Fibroblast of skin of back (primary cell): ENCODE measurements around the gene FOXQ1.
"Not testable (repeated sequence)": the region's sequence is repeated elsewhere in the genome, so short reads cannot be mapped to it uniquely, and the experiment has no call there.

Source experiments
- DNase-seq: peaks from one replicate; pipeline ENCODE4 v3.0.0-alpha.2; 2013

FOXQ1 gene

GRCh38 chr6:1290805-1291204 lies 21.1 kb upstream of the FOXQ1 start:
- no peak for DNase-seq

GRCh38 chr6:1291381-1291780 lies 20.5 kb upstream of the FOXQ1 start:
- no peak for DNase-seq

DNA sequence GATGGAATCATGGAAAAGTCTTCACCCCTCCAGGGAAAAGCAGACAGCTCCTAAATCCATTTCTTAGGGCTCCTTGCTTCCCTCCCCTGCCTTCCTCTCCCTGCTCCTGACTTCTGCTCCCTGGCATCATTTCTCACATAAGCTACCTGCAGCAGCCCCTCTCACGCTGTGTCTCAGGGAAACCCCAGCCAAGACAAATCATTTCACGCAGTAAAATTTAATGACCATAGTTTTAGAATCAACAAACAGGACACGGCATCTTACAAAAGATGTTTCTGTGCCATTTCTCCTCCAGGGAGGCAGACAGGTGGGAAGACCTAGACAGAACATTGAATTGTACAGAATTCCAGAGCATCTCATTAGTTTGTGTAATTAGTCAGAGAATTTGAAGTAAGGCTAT lies 16.5 kb upstream of the FOXQ1 start:
- no peak for DNase-seq

DNA sequence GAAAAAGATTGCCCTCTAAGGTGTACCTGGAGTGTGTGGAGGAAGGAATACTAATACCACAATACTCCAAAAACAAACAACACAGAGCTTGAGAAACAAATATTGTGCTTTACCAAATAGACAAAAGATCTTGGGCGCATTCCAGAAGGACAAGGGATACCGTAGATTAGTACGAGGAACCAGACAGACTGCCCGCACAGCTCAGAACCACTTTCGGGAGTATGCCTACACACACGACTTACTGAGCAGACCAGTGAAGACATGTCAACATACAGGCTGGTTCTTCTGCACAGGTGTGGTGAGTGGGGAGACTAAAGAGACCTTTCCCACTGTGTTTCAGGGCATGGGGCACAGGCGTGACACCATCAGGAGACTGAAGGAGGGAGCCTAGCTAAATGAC lies 15.8 kb upstream of the FOXQ1 start:
- DNase-seq: no peak

GRCh38 chr6:1296542-1296941 lies 15.4 kb upstream of the FOXQ1 start:
- peak; percentile 57 for DNase-seq

- DNase-seq: peak; percentile 76
Observed at GRCh38 chr6:1297746-1298145, 14.2 kb upstream of the FOXQ1 start.

- no peak for DNase-seq
Observed at GRCh38 chr6:1298768-1299167, 13.1 kb upstream of the FOXQ1 start.

- no peak for DNase-seq
Observed at GRCh38 chr6:1306133-1306532, 5.8 kb upstream of the FOXQ1 start.

- no peak for DNase-seq
Observed at GRCh38 chr6:1309366-1309765, 2.5 kb upstream of the FOXQ1 start.

DNA sequence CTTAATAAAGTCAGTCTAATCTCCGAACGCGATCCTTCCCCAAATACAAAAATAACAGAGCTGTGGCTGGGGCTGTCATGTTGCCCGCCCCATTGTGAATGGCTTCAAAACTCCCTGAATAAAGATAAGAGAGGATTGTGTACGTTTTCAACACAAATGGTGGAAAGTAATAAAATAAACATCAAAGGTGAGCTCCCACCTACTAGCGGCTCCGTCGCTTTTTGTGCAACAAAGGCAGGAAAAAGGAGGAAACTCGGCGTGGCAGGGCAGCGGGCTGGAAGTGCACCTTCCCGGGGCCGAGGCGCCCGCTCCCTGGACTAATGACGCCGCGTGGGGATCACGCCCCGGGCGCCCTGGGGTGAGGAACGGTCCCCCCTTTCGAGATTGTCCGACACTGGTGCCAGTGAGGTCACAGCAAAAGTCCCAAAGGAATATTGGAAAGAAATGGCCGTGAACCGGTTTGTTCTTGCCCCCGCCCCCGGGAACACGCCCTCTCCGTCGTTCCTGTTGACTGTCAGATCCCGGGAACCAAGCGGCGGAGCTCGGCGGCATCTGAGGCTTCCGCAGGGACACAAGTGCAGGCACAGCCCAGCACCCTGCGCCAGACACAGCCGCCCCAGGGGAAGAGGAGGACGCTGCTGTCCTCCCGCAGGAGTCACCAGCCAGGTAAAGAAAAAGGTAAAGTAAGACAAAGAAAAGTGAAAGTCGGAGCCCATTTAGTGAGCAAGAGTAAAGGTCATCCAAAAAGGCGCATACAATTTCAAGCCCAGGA lies 1.1 kb upstream of the FOXQ1 start:
- DNase-seq: no peak

- DNase-seq: no peak
Observed at GRCh38 chr6:1312203-1312472, 240 bp downstream of the FOXQ1 start.

- DNase-seq: no peak
Observed at GRCh38 chr6:1312473-1313367, 822 bp downstream of the FOXQ1 start.

DNA sequence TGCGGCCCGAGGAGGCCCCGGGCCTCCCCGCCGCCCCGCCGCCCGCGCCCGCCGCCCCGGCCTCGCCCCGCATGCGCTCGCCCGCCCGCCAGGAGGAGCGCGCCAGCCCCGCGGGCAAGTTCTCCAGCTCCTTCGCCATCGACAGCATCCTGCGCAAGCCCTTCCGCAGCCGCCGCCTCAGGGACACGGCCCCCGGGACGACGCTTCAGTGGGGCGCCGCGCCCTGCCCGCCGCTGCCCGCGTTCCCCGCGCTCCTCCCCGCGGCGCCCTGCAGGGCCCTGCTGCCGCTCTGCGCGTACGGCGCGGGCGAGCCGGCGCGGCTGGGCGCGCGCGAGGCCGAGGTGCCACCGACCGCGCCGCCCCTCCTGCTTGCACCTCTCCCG lies 1.5 kb downstream of the FOXQ1 start:
- no peak for DNase-seq

- no peak for DNase-seq
Observed at GRCh38 chr6:1313767-1314503, 2.0 kb downstream of the FOXQ1 start.

GRCh38 chr6:1314617-1315016 lies 2.7 kb downstream of the FOXQ1 start:
- no peak for DNase-seq

- DNase-seq: no peak
Observed at GRCh38 chr6:1315201-1315559, 3.3 kb downstream of the FOXQ1 start.

DNA sequence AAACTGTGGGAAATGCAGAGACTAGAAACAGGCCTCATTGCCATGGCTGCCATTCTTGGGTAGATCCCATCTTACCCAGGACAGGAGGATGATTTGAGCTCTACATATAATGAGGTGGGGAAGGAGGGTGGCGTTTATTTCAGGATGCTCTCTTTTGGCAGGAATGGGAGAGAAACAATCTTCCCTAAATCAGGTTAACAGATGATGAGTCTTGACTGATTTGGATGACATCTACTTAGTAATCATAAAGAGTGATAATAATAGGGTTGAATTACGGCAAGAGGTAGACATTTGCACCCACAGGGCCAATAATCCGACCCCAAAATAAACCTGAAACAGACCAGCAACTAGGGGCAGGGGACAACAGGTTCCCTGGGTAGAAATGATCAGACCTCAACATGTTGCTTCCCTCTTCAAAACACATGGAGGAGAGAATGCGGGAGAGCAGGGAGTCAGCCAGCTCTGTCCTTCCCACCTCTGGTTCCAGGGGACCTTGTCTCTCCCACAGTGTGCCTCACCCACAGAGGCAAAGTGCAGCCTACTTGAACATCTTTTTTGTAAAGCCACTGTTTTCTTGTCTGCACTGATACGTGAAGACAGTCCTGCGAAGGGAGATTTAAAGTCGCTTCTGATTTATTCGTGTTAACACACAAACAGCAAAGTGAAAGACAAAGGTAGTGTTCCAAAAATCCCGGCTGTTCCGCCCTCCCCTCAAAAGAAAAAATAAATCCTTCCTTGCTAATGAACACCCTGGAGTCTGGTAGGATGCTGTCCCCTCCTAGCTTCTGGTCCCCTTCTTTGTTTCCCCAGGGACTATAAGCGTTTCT lies 3.9 kb downstream of the FOXQ1 start:
- no peak for DNase-seq

DNA sequence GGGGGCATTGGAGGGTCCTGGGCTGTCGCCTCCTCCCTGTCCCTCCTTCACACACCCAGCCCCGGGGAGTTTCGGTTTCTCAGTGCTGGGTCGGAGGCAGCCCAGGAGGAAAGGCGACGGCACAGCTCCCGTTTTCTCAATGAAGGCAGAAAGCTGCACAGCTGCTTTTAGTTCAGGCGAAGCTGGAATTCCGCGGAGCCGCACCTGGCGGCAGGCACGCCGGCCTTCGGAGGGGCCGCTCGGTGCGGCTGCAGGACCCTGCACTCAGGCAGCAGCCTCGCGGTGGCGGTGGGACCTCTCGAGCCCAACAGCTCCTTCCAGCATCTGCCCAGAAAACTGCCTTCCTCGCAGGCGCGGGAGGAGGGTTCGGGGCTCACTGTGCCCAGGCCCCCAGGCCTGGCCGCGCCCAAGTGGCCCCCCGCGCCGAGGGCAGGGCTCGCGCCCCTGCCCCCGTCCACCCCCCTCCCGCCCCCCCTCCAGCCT lies 4.6 kb downstream of the FOXQ1 start:
- DNase-seq: no peak

GRCh38 chr6:1317302-1317815 lies 5.5 kb downstream of the FOXQ1 start:
- DNase-seq: no peak

- DNase-seq: no peak
Observed at GRCh38 chr6:1318036-1318435, 6.1 kb downstream of the FOXQ1 start.

DNA sequence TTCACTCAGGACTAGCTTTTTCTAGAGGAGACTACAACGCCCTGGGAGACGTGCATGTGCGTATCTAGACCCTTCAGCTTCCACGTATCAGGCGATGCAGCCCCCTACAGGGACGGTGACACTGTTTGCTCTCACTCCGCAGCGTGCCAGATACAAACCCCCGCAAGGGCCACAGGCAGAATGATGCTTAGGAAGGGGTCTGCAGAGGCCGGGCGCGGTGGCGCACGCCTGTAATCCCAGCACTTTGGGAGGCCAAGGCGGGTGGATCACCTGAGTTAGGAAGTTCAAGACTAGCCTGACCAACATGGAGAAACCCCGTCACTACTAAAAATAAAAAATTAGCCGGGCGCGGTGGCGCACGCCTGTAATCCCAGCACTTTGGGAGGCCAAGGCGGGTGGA lies 6.7 kb downstream of the FOXQ1 start:
- not testable (repeated sequence) for DNase-seq

- DNase-seq: no peak
Observed at GRCh38 chr6:1321738-1322137, 9.8 kb downstream of the FOXQ1 start.
